ENCODE measurements around the gene PSMD13. TPM values are rescaled to one million over a fixed set of nuclear protein-coding genes. Genes with fewer than 3 reads are reported as not detected.

The PSMD13 gene
- total RNA-seq, 1 donor from 2014 or later: 136 TPM

- TF ChIP-seq CTCF (IDR thresholded peaks at IDR 0.05; ENCODE audit: partially characterized antibody, unreplicated experiment): no peak
- no peak overlapping the region for H3K27ac Mint-ChIP-seq (ENCODE audit: unreplicated experiment)
- no peaks in the 10 kb centered on the region for H3K9me3 Mint-ChIP-seq (ENCODE audit: unreplicated experiment)
- no peak overlapping the region for H3K4me3 Mint-ChIP-seq (ENCODE audit: unreplicated experiment)
- H3K4me1 Mint-ChIP-seq (ENCODE audit: low read depth, unreplicated experiment): peaks cover 10% of the 10 kb centered on the region
- DNase-seq: peak; percentile 11
- peaks cover 8% of the 10 kb centered on the region for H3K27me3 Mint-ChIP-seq (ENCODE audit: unreplicated experiment)
- H3K36me3 Mint-ChIP-seq (ENCODE audit: unreplicated experiment): no peaks in the 10 kb centered on the region
Observed at GRCh38 chr11:297051-297585, 60.3 kb downstream of the PSMD13 start.

- DNase-seq: peak; percentile 11
- Mint-ChIP-seq H3K4me1 (ENCODE audit: low read depth, unreplicated experiment) (peaks cover 10% of the 10 kb centered on the region), H3K36me3 (ENCODE audit: unreplicated experiment) (no peaks in the 10 kb centered on the region), H3K27ac (ENCODE audit: unreplicated experiment) (no peak overlapping the region), H3K9me3 (ENCODE audit: unreplicated experiment) (no peaks in the 10 kb centered on the region), H3K27me3 (ENCODE audit: unreplicated experiment) (peaks cover 8% of the 10 kb centered on the region), H3K4me3 (ENCODE audit: unreplicated experiment) (no peak overlapping the region)
- TF ChIP-seq CTCF (IDR thresholded peaks at IDR 0.05; ENCODE audit: partially characterized antibody, unreplicated experiment): no peak
Observed at GRCh38 chr11:297586-298405, 61.0 kb downstream of the PSMD13 start.

- no peak for DNase-seq
- Mint-ChIP-seq H3K4me3 (ENCODE audit: unreplicated experiment) (no peak overlapping the region), H3K27ac (ENCODE audit: unreplicated experiment) (no peak overlapping the region), H3K27me3 (ENCODE audit: unreplicated experiment) (peaks cover 8% of the 10 kb centered on the region), H3K36me3 (ENCODE audit: unreplicated experiment) (no peaks in the 10 kb centered on the region), H3K9me3 (ENCODE audit: unreplicated experiment) (no peaks in the 10 kb centered on the region), H3K4me1 (ENCODE audit: low read depth, unreplicated experiment) (peaks cover 10% of the 10 kb centered on the region)
- TF ChIP-seq CTCF (IDR thresholded peaks at IDR 0.05; ENCODE audit: partially characterized antibody, unreplicated experiment): no peak
Observed at GRCh38 chr11:298406-299065, 61.8 kb downstream of the PSMD13 start.

- H3K9me3 Mint-ChIP-seq (ENCODE audit: unreplicated experiment): no peaks in the 10 kb centered on the region
- peaks cover 10% of the 10 kb centered on the region for H3K4me1 Mint-ChIP-seq (ENCODE audit: low read depth, unreplicated experiment)
- no peaks in the 10 kb centered on the region for H3K36me3 Mint-ChIP-seq (ENCODE audit: unreplicated experiment)
- H3K27me3 Mint-ChIP-seq (ENCODE audit: unreplicated experiment): peaks cover 8% of the 10 kb centered on the region
- TF ChIP-seq CTCF (IDR thresholded peaks at IDR 0.05; ENCODE audit: partially characterized antibody, unreplicated experiment): no peak
- H3K27ac Mint-ChIP-seq (ENCODE audit: unreplicated experiment): peak within 1 kb of the TSS; percentile 13
- DNase-seq: peak; percentile 15
- H3K4me3 Mint-ChIP-seq (ENCODE audit: unreplicated experiment): no peak within 1 kb of the TSS
Observed at GRCh38 chr11:299081-299891, 62.5 kb downstream of the PSMD13 start, which contains the start of gene IFITM5. Gene IFITM5 (minus strand): TSS chr11:299526. CDS start chr11:299490, 36 bp downstream.
